ENCODE data around the gene TMEM266.

TMEM266 gene

GRCh38 chr15:76098685-76099084 lies 38.9 kb downstream of the TMEM266 start:
- H3K27ac ChIP-seq, result no peak overlapping the region
- TF ChIP-seq ZFX (IDR thresholded peaks at IDR 0.05; ENCODE audit: borderline replicate concordance), result no peak
- TF ChIP-seq, protein P1, sequence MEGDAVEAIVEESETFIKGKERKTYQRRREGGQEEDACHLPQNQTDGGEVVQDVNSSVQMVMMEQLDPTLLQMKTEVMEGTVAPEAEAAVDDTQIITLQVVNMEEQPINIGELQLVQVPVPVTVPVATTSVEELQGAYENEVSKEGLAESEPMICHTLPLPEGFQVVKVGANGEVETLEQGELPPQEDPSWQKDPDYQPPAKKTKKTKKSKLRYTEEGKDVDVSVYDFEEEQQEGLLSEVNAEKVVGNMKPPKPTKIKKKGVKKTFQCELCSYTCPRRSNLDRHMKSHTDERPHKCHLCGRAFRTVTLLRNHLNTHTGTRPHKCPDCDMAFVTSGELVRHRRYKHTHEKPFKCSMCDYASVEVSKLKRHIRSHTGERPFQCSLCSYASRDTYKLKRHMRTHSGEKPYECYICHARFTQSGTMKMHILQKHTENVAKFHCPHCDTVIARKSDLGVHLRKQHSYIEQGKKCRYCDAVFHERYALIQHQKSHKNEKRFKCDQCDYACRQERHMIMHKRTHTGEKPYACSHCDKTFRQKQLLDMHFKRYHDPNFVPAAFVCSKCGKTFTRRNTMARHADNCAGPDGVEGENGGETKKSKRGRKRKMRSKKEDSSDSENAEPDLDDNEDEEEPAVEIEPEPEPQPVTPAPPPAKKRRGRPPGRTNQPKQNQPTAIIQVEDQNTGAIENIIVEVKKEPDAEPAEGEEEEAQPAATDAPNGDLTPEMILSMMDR (IDR thresholded peaks at IDR 0.05), result no peak

DNA sequence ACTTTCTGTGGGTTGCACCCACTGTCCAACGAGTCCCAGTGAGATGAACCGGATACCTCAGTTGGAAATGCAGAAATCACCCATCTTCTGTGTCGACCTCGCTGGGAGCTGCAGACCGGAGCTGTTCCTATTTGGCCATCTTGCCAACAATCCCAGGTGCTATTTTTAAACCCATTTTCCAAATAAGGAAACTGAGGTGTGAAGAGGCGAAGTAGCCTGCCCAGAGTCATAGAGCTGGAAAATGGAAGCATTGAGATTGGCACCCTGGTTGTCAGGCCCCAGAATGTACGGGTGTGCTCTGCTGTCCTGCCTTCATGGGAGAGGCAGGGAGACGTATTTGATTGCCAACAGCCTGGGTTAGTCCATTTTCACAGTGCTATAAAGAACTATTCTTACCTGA lies 39.6 kb downstream of the TMEM266 start:
- TF ChIP-seq, protein P1 (IDR thresholded peaks at IDR 0.05), result no peak
- no peak for TF ChIP-seq ZFX (IDR thresholded peaks at IDR 0.05; ENCODE audit: borderline replicate concordance)
- no peak overlapping the region for H3K27ac ChIP-seq

GRCh38 chr15:76100361-76100760 lies 40.6 kb downstream of the TMEM266 start:
- no peak for TF ChIP-seq ZFX (IDR thresholded peaks at IDR 0.05; ENCODE audit: borderline replicate concordance)
- TF ChIP-seq, protein P1 (IDR thresholded peaks at IDR 0.05), result no peak

GRCh38 chr15:76101655-76102054 lies 41.9 kb downstream of the TMEM266 start:
- no peak overlapping the region for H3K27ac ChIP-seq
- TF ChIP-seq, protein P1 (IDR thresholded peaks at IDR 0.05), result no peak
- no peak for TF ChIP-seq ZFX (IDR thresholded peaks at IDR 0.05; ENCODE audit: borderline replicate concordance)

More at GRCh38 chr15:76100361-76100760, 40.6 kb downstream of the TMEM266 start:
- H3K27ac ChIP-seq, result no peak overlapping the region

GRCh38 chr15:76105391-76105790 lies 45.6 kb downstream of the TMEM266 start:
- no peak overlapping the region for H3K27ac ChIP-seq
- no peak for TF ChIP-seq ZFX (IDR thresholded peaks at IDR 0.05; ENCODE audit: borderline replicate concordance)
- TF ChIP-seq, protein P1 (IDR thresholded peaks at IDR 0.05), result no peak

- TF ChIP-seq ZFX (IDR thresholded peaks at IDR 0.05; ENCODE audit: borderline replicate concordance), result no peak
- no peak overlapping the region for H3K27ac ChIP-seq
These were observed 46.1 kb downstream of the TMEM266 start for GRCh38 chr15:76105911-76106310.

- H3K27ac ChIP-seq, result no peak overlapping the region
- TF ChIP-seq ZFX (IDR thresholded peaks at IDR 0.05; ENCODE audit: borderline replicate concordance), result no peak
- TF ChIP-seq, protein P1 (IDR thresholded peaks at IDR 0.05), result no peak
These were observed 47.4 kb downstream of the TMEM266 start for GRCh38 chr15:76107169-76107568.

Measured in 22Rv1 (cell line).